Heart right ventricle (tissue), 16 donors: Measurements from ENCODE around the gene AP3S2. TPM values are rescaled to one million over a fixed set of nuclear protein-coding genes. Genes with fewer than 3 reads are reported as not detected.
"Not testable (repeated sequence)": the region's sequence is repeated elsewhere in the genome, so short reads cannot be mapped to it uniquely, and the experiment has no call there.

ENCODE experiments used
- ATAC-seq, 8 donors: fragments of 200-7000 bp; cut with Tn5 transposase; one replicate each; pipeline ENCODE4 v1.9.1; 2020; ENCODE audit warnings: mild to moderate bottlenecking in 8 of 8, moderate library complexity in 8 of 8, moderate number of reproducible peaks in 1 of 8
- DNase-seq, 2 donors: peaks; one replicate each; pipeline ENCODE4 v3.0.0-alpha.2; 2020
- H3K27ac ChIP-seq, 10 donors: fragments of 200-600 bp; sonication (generic) in 2 of 10; one replicate each; pipeline versions ENCODE4 v1.5.0 to v1.8.0; 2020 to 2022; ENCODE audit warnings: mild to moderate bottlenecking in 3 of 10
- H3K27me3 ChIP-seq, 7 donors: fragments of 200-600 bp; one replicate each; pipeline ENCODE4 v1.8.0; 2021 to 2022; ENCODE audit warnings: mild to moderate bottlenecking in 2 of 7
- H3K36me3 ChIP-seq, 9 donors: fragments of 200-600 bp; sonication (generic) in 1 of 9; one replicate each; pipeline versions ENCODE4 v1.5.0 to v1.8.0; 2020 to 2022; ENCODE audit warnings: mild to moderate bottlenecking in 2 of 9
- H3K4me1 ChIP-seq, 9 donors: fragments of 200-600 bp; sonication (generic) in 1 of 9; one replicate each; pipeline versions ENCODE4 v1.5.0 to v1.8.0; 2020 to 2022; ENCODE audit warnings: mild to moderate bottlenecking in 4 of 9
- H3K4me3 ChIP-seq, 10 donors: fragments of 200-600 bp; sonication (generic) in 2 of 10; one replicate each; pipeline versions ENCODE4 v1.5.0 to v1.8.0; 2020 to 2022; ENCODE audit warnings: mild to moderate bottlenecking in 7 of 10, moderate library complexity in 2 of 10
- H3K9me3 ChIP-seq, 11 donors: fragments of 200-600 bp in 10 of 11; sonication (generic) in 2 of 11; one replicate each; pipeline versions ENCODE4 v1.5.0 to v1.8.0; 2013 to 2022; ENCODE audit warnings: mild to moderate bottlenecking in 2 of 11, control low read depth in 1 of 11, moderate library complexity in 1 of 11
- CTCF ChIP-seq, 9 donors: fragments of 200-600 bp; sonication (generic) in 2 of 9; IDR thresholded peaks; one replicate each; pipeline versions ENCODE4 v1.5.0 to v1.8.0; 2021 to 2022; ENCODE audit warnings: antibody characterized with exemption in 9 of 9, mild to moderate bottlenecking in 5 of 9, moderate library complexity in 1 of 9
- WGBS, 2 donors: extraction: QIAGEN DNeasy Blood & Tissue Kit; methylation state at CpG; one replicate each; pipeline ENCODE4 v1.1.7; 2013; ENCODE audit warnings: inconsistent platforms in 1 of 2; 5-methylcytosine and 5-hydroxymethylcytosine counted together
- intact Hi-C, 10 donors: fragments of 100-400 bp; cut with DNase I; formaldehyde crosslinking; loops; one replicate each; pipeline versions ENCODE4 v1.11.1 to v1.14.2; 2022
- polyA plus RNA-seq, 2 donors: library from polyadenylated mRNA; stranded (reverse); fragments of 200-250 nt; gene quantifications; one replicate each; pipeline ENCODE4 v1.2.3, GENCODE V29; 2013
- total RNA-seq, 10 donors: library from RNA; stranded (reverse); fragmentation: NEBNext Ultra II Directional in 3 of 10; extraction: Animal tissue kit (Norgen Biotek cat#: 25700) in 3 of 10; gene quantifications; one replicate each; pipeline versions ENCODE4 v1.2.1 to v1.2.4, GENCODE V29; 2021 to 2023
- donor health status: Arrhythmogenic right ventricular cardiomyopathy.
- donor health status: ischemic (EF 13 %, LVEDD 7.1; RV severe dilation, severe dysfunction).
- donor health status: healthy with polysubstance abuse.
- donor health status: DM: no; HTN: yes; CAD: no.
- donor health status: DM: no; HTN: no; CAD: no.
- donor health status: ischemic (EF 25% LVEDD 6.9; RV normal size, moderate dysfunction).
- donor health status: ischemic (EF 25% LVEDD 5.7; RV mildly dilated, moderate dysfunction).
- donor health status: healthy.
- donor health status: DM: yes; HTN: yes; CAD: no.
- donor health status: Ischemic cardiomyopathy.
- donor health status: ischemic (EF 35%, LVEDD 5.7; RV mildly dilated, moderate dysfunction).
- donor health status: nonischemic (EF 11% LVEDD 7.7; RV severe dilation, severe dysfunction).
- donor health status: DM: yes; HTN: yes; CAD: no.
- donor health status: PGD.
- donor health status: ischemic (EF 29% LVEDD 5.4; RV normal size, mild dysfunction).
- donor health status: nonischemic (EF 23%, LVEDD 6.1; RV moderate dilation, normal function).

Gene AP3S2
- total and polyA plus RNA-seq, 12 donors, result 16.8 to 55.5 (median 45.5) TPM

- DNase-seq (no peak), ATAC-seq (no peak)
- WGBS, 2 donors, result 96 to 97% methylated on average over 22 of the region's 22 CpGs
- H3K36me3 ChIP-seq, result peaks cover 0 to 79% (median 0%) of the 10 kb centered on the region in 9 donors
- no peaks in the 10 kb centered on the region for H3K27me3 ChIP-seq
- H3K4me3 ChIP-seq, result no peak overlapping the region
- H3K4me1 ChIP-seq, result peaks cover 0 to 16% (median 10%) of the 10 kb centered on the region in 9 donors
- peaks cover 0 to 24% (median 4%) of the 10 kb centered on the region in 11 donors for H3K9me3 ChIP-seq
- H3K27ac ChIP-seq, result no peak overlapping the region
- intact Hi-C loops, result no loop called here
- TF ChIP-seq CTCF (IDR thresholded peaks at IDR 0.05), result no peak
Observed at GRCh38 chr15:89792106-89792805, 101.5 kb downstream of the AP3S2 start.

- no peak for ATAC-seq
Observed at GRCh38 chr15:89790661-89791060, 103.1 kb downstream of the AP3S2 start.

DNA sequence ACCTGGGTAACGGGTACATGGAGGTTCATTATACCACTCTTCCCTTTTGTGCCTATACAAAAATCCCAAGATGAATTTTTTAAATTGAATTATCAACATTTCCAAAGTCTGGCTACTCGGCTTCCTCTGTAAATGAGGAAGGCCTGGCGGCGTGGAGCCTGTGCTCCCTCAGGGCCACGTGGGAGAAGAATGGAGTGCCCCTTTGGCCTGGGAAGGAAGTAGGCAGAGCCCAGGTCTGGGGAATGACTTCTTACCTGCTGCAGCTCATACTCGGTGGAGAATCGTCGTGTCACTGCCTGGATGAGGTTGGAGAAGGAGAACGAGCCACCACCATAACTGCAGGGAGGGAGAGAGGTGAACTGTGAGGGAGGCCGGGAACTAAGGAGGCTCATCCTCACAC is 103.6 kb downstream of the AP3S2 start:
- H3K27ac ChIP-seq, result no peak overlapping the region
- no peak overlapping the region for H3K4me3 ChIP-seq
- intact Hi-C loops, result no loop called here
- DNase-seq, result no peak
- peaks cover 0 to 68% (median 0%) of the 10 kb centered on the region in 9 donors for H3K36me3 ChIP-seq
- no peak for ATAC-seq
- H3K27me3 ChIP-seq, result no peaks in the 10 kb centered on the region
- peaks cover 0 to 25% (median 4%) of the 10 kb centered on the region in 11 donors for H3K9me3 ChIP-seq
- H3K4me1 ChIP-seq, result peaks cover 0 to 9% (median 8%) of the 10 kb centered on the region in 9 donors
- 75 to 77% methylated on average over 10 of the region's 10 CpGs for WGBS, 2 donors
- TF ChIP-seq CTCF (IDR thresholded peaks at IDR 0.05), result no peak

More at GRCh38 chr15:89790661-89791060, 103.1 kb downstream of the AP3S2 start:
- Histone ChIP-seq H3K9me3 (peaks cover 0 to 25% (median 4%) of the 10 kb centered on the region in 11 donors), H3K4me1 (peaks cover 0 to 14% (median 10%) of the 10 kb centered on the region in 9 donors), H3K36me3 (peaks cover 0 to 68% (median 0%) of the 10 kb centered on the region in 9 donors), H3K4me3 (no peak overlapping the region), H3K27me3 (no peaks in the 10 kb centered on the region), H3K27ac (no peak overlapping the region)
- intact Hi-C loops, result no loop called here
- TF ChIP-seq CTCF (IDR thresholded peaks at IDR 0.05), result no peak
- 88 to 90% methylated on average over 16 of the region's 16 CpGs for WGBS, 2 donors
- no peak for DNase-seq

DNA sequence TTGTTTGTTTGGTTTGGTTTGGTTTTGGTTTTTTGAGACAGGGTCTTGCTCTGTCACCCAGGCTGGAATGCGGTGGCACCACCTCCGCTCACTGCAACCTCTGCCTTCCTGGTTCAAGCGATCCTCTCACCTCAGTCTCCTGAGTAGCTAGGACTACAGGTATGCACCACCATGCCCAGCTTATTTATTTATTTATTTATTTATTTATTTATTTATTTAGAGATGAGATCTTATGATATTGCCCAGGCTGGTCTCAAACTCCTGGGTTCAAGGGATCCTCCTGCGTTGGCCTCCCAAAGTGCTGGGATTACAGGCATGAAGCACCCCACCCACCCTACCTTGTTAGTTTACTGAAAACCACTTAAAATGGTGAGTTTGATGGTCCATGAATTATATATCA is 105.2 kb downstream of the AP3S2 start:
- H3K27me3 ChIP-seq, H3K4me1 ChIP-seq, intact Hi-C loops, H3K27ac ChIP-seq, ATAC-seq, DNase-seq, H3K4me3 ChIP-seq: not testable (repeated sequence)
- H3K36me3 ChIP-seq, result peaks cover 0 to 78% (median 0%) of the 10 kb centered on the region in 9 donors
- peaks cover 0 to 25% (median 4%) of the 10 kb centered on the region in 11 donors for H3K9me3 ChIP-seq
- 94 to 100% methylated on average over 4 of the region's 4 CpGs for WGBS, 2 donors

DNA sequence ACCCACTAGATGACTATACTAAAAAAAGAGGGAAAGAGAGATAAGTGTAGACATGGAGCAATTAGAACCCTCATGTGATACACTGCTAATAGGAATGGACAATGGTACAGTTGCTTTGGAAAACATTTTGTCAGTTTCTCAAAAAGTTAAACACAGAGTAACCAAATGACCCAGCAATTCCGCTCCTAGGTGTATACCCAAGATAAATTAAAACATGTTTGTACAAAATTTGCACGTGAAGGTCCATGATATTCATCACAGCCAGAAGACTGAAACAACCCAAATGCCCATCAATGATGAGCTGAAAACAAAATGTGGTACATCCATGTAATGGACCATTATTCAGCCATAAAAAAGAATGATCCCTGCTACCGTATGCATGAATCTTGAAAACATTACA is 105.8 kb downstream of the AP3S2 start:
- intact Hi-C loops, result no loop called here
- TF ChIP-seq CTCF (IDR thresholded peaks at IDR 0.05), result no peak
- 93 to 95% methylated on average over 3 of the region's 3 CpGs for WGBS, 2 donors
- H3K27ac ChIP-seq, result no peak overlapping the region
- ATAC-seq (no peak), DNase-seq (no peak)
- no peaks in the 10 kb centered on the region for H3K4me1 ChIP-seq
- H3K9me3 ChIP-seq, result peaks cover 0 to 25% (median 4%) of the 10 kb centered on the region in 11 donors
- H3K27me3 ChIP-seq, result no peaks in the 10 kb centered on the region
- no peak overlapping the region for H3K4me3 ChIP-seq
- H3K36me3 ChIP-seq, result peaks cover 0 to 74% (median 0%) of the 10 kb centered on the region in 9 donors
